ENCODE results near the gene WWP2.
"Not testable (repeated sequence)": the region's sequence is repeated elsewhere in the genome, so short reads cannot be mapped to it uniquely, and the experiment has no call there.

The WWP2 gene

GRCh38 chr16:69941251-69942098 is 179.3 kb downstream of the WWP2 start:
- TF ChIP-seq CTCF (IDR thresholded peaks at IDR 0.05; ENCODE audit: insufficient read depth, low read depth, low read length, missing control alignments), result no peak
- no peak for DNase-seq (ENCODE audit: low read depth)
- H3K4me3 ChIP-seq (ENCODE audit: low read length), result no peak overlapping the region

GRCh38 chr16:69942099-69942491 is 180.0 kb downstream of the WWP2 start:
- TF ChIP-seq CTCF (IDR thresholded peaks at IDR 0.05; ENCODE audit: insufficient read depth, low read depth, low read length, missing control alignments), result no peak
- DNase-seq (ENCODE audit: low read depth), result no peak
- no peak overlapping the region for H3K4me3 ChIP-seq (ENCODE audit: low read length)

- H3K4me3 ChIP-seq (ENCODE audit: low read length), result no peak overlapping the region
- DNase-seq (ENCODE audit: low read depth), result no peak
- TF ChIP-seq CTCF (IDR thresholded peaks at IDR 0.05; ENCODE audit: insufficient read depth, low read depth, low read length, missing control alignments), result no peak
Observed at GRCh38 chr16:69942627-69943170, 180.6 kb downstream of the WWP2 start.

- not testable (repeated sequence) for H3K4me3 ChIP-seq (ENCODE audit: low read length); DNase-seq (ENCODE audit: low read depth)
Observed at GRCh38 chr16:69943241-69944036, 181.3 kb downstream of the WWP2 start.

- H3K4me3 ChIP-seq (ENCODE audit: low read length); DNase-seq (ENCODE audit: low read depth): not testable (repeated sequence)
Observed at GRCh38 chr16:69950411-69950810, 188.3 kb downstream of the WWP2 start.

- not testable (repeated sequence) for DNase-seq (ENCODE audit: low read depth)
Observed at GRCh38 chr16:69951017-69951671, 189.0 kb downstream of the WWP2 start, which contains the start of gene CLEC18A. TSS of gene CLEC18A (plus strand) at chr16:69951334. CDS start at chr16:69951367, 33 bp downstream.

GRCh38 chr16:69951672-69952031 is 189.5 kb downstream of the WWP2 start:
- H3K4me3 ChIP-seq (ENCODE audit: low read length); DNase-seq (ENCODE audit: low read depth): not testable (repeated sequence)

More at GRCh38 chr16:69951017-69951671, 189.0 kb downstream of the WWP2 start, which contains the start of gene CLEC18A:
- H3K4me3 ChIP-seq (ENCODE audit: low read length), result not testable (repeated sequence)

- H3K4me3 ChIP-seq (ENCODE audit: low read length); DNase-seq (ENCODE audit: low read depth): not testable (repeated sequence)
Observed at GRCh38 chr16:69952116-69952515, 190.0 kb downstream of the WWP2 start.

GRCh38 chr16:69952572-69953355 is 190.6 kb downstream of the WWP2 start:
- not testable (repeated sequence) for DNase-seq (ENCODE audit: low read depth); H3K4me3 ChIP-seq (ENCODE audit: low read length)

GRCh38 chr16:69954241-69954640 is 192.1 kb downstream of the WWP2 start:
- H3K4me3 ChIP-seq (ENCODE audit: low read length); DNase-seq (ENCODE audit: low read depth): not testable (repeated sequence)

GRCh38 chr16:69963312-69963711 is 201.2 kb downstream of the WWP2 start:
- H3K4me3 ChIP-seq (ENCODE audit: low read length); DNase-seq (ENCODE audit: low read depth): not testable (repeated sequence)

- DNase-seq (ENCODE audit: low read depth), result not testable (repeated sequence)
- peak overlapping the region; percentile 10 for H3K4me3 ChIP-seq (ENCODE audit: low read length)
Observed at GRCh38 chr16:69964960-69965660, 203.0 kb downstream of the WWP2 start.

GRCh38 chr16:69965661-69966054 is 203.5 kb downstream of the WWP2 start:
- DNase-seq (ENCODE audit: low read depth); H3K4me3 ChIP-seq (ENCODE audit: low read length): not testable (repeated sequence)
